Neural progenitor cell (in vitro differentiated cells): Measurements from ENCODE around the gene UBE3A. TPM values are rescaled to one million over a fixed set of nuclear protein-coding genes. Genes with fewer than 3 reads are reported as not detected.

ENCODE experiments used
- DNase-seq: peaks from one replicate; pipeline ENCODE4 v3.0.0-alpha.2; 2016; ENCODE audit warnings: low spot score
- H2AFZ ChIP-seq: fragments of 200-600 bp; sonication (generic); replicated peaks from 2 replicates; pipeline ENCODE4 v1.6.1; 2016; ENCODE audit warnings: antibody characterized with exemption
- H3F3A ChIP-seq: fragments of 200-600 bp; sonication (generic); 2 replicates; pipeline ENCODE4 v1.6.1; 2016; ENCODE audit warnings: antibody characterized with exemption, low read depth
- H3K27ac ChIP-seq: fragments of 200-600 bp; sonication (generic); 2 replicates; pipeline ENCODE4 v1.5.1; 2016; ENCODE audit warnings: mild to moderate bottlenecking
- H3K27me3 ChIP-seq: fragments of 200-600 bp; sonication (generic); 2 replicates; pipeline ENCODE4 v1.6.1; 2016; ENCODE audit warnings: mild to moderate bottlenecking, moderate library complexity
- H3K36me3 ChIP-seq: fragments of 200-600 bp; sonication (generic); 2 replicates; pipeline ENCODE4 v1.5.1; 2016
- H3K4me1 ChIP-seq: fragments of 200-600 bp; sonication (generic); 2 replicates; pipeline ENCODE4 v1.6.1; 2016; ENCODE audit warnings: mixed run types
- H3K4me2 ChIP-seq: fragments of 200-600 bp; sonication (generic); 2 replicates; pipeline ENCODE4 v1.6.1; 2016
- H3K4me3 ChIP-seq: fragments of 200-600 bp; sonication (generic); 2 replicates; pipeline ENCODE4 v1.5.1; 2016
- H3K79me2 ChIP-seq: fragments of 200-600 bp; sonication (generic); 2 replicates; pipeline ENCODE4 v1.6.1; 2016; ENCODE audit warnings: low read depth
- H3K9ac ChIP-seq: fragments of 200-600 bp; sonication (generic); 2 replicates; pipeline ENCODE4 v1.6.1; 2016
- H3K9me3 ChIP-seq: fragments of 200-600 bp; sonication (generic); 2 replicates; pipeline ENCODE4 v1.5.1; 2016; ENCODE audit warnings: low read depth
- H4K20me1 ChIP-seq: fragments of 200-600 bp; sonication (generic); 2 replicates; pipeline ENCODE4 v1.6.1; 2016; ENCODE audit warnings: low read depth
- H3K27ac Mint-ChIP-seq: 3 replicates; pipeline ENCODE4 v1.8.0; 2021; ENCODE audit warnings: mixed read lengths
- H3K27me3 Mint-ChIP-seq: 2 replicates; pipeline ENCODE4 v1.8.0; 2022; ENCODE audit warnings: low read depth, mild to moderate bottlenecking, inconsistent platforms, moderate library complexity, mixed read lengths; ENCODE audit not compliant: insufficient read depth
- H3K36me3 Mint-ChIP-seq: 3 replicates; pipeline ENCODE4 v1.8.0; 2021; ENCODE audit warnings: mixed read lengths
- H3K4me1 Mint-ChIP-seq: 3 replicates; pipeline ENCODE4 v1.8.0; 2021; ENCODE audit warnings: mixed read lengths
- H3K4me3 Mint-ChIP-seq: 3 replicates; pipeline ENCODE4 v1.8.0; 2021; ENCODE audit warnings: mild to moderate bottlenecking, moderate library complexity, mixed read lengths
- H3K9me3 Mint-ChIP-seq: 3 replicates; pipeline ENCODE4 v1.8.0; 2020; ENCODE audit warnings: mixed read lengths
- CTCF ChIP-seq: fragments of 200-600 bp; sonication (generic); IDR thresholded peaks from 2 replicates; pipeline ENCODE4 v1.5.1; 2017; ENCODE audit warnings: antibody characterized with exemption, mild to moderate bottlenecking
- EZH2 ChIP-seq: fragments of 200-600 bp; sonication (generic); IDR thresholded peaks from 2 replicates; pipeline ENCODE4 v1.6.1; 2017; ENCODE audit warnings: antibody characterized with exemption, mild to moderate bottlenecking, moderate library complexity
- EZH2phosphoT487 ChIP-seq: fragments of 200-600 bp; sonication (generic); IDR thresholded peaks from 2 replicates; pipeline ENCODE4 v1.6.1; 2017; ENCODE audit warnings: antibody characterized with exemption
- total RNA-seq: library from RNA; depleted of rRNA; stranded (reverse); fragments of >200 nt; gene quantifications from 2 replicates; pipeline ENCODE4 v1.2.3, GENCODE V29; 2015; ENCODE audit warnings: low replicate concordance

The UBE3A gene
- total RNA-seq, 1 donor from 2014 or later: 117 TPM

- Mint-ChIP-seq H3K36me3 (peaks cover 56% of the 10 kb centered on the region), H3K9me3 (peaks cover 29% of the 10 kb centered on the region), H3K4me3 (no peak overlapping the region), H3K27ac (no peak overlapping the region), H3K27me3 (no peaks in the 10 kb centered on the region), H3K4me1 (peaks cover 2% of the 10 kb centered on the region)
- peaks cover 99% of the 10 kb centered on the region for H3K79me2 ChIP-seq
- H3K4me3 ChIP-seq: no peak overlapping the region
- peaks cover 10% of the 10 kb centered on the region for H3K36me3 ChIP-seq
- H3K27me3 ChIP-seq: no peaks in the 10 kb centered on the region
- no peaks in the 10 kb centered on the region for H3K9me3 ChIP-seq
- no peak for DNase-seq
- H3K4me1 ChIP-seq: no peaks in the 10 kb centered on the region
- no peak overlapping the region for H3K9ac ChIP-seq
- no peak overlapping the region for H2AFZ ChIP-seq
- no peak overlapping the region for H3K4me2 ChIP-seq
- TF ChIP-seq EZH2 (no peak), EZH2phosphoT487 (no peak), CTCF (no peak)
- no peaks in the 10 kb centered on the region for H3F3A ChIP-seq
- H4K20me1 ChIP-seq: peaks cover 29% of the 10 kb centered on the region
- no peak overlapping the region for H3K27ac ChIP-seq
These were observed 46.7 kb downstream of the UBE3A start for GRCh38 chr15:25391971-25392721.

DNA sequence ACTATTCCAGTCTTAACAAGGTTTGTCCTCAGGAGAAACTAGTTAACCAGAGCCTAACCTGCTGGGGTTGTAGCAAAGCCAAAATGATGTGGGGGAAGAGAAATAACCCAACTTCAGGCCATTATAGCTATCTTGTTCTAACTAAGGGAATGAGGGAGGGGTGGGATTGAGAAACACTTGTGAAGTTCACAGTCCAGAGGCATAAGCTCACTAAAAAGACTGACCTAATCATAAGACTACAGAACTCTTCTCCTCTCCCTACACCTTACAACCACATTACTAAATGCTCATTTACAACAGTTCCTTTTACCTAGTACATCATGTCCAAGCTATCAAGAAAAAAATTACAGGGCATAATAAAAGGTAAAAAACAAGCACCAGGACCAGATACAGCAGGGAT lies 52.8 kb downstream of the UBE3A start:
- peaks cover 79% of the 10 kb centered on the region for H3K9me3 Mint-ChIP-seq
- no peak overlapping the region for H3K4me3 Mint-ChIP-seq
- TF ChIP-seq EZH2 (no peak), EZH2phosphoT487 (no peak), CTCF (no peak)
- H3K36me3 ChIP-seq: peaks cover 23% of the 10 kb centered on the region
- no peak overlapping the region for H2AFZ ChIP-seq
- H3F3A ChIP-seq: no peaks in the 10 kb centered on the region
- H3K27ac Mint-ChIP-seq: no peak overlapping the region
- no peaks in the 10 kb centered on the region for H3K27me3 Mint-ChIP-seq
- H3K36me3 Mint-ChIP-seq: peaks cover 79% of the 10 kb centered on the region
- H3K27me3 ChIP-seq: no peaks in the 10 kb centered on the region
- no peak overlapping the region for H3K27ac ChIP-seq
- H3K9ac ChIP-seq: no peak overlapping the region
- H3K4me3 ChIP-seq: no peak overlapping the region
- H3K4me2 ChIP-seq: no peak overlapping the region
- H3K4me1 Mint-ChIP-seq: no peaks in the 10 kb centered on the region
- peaks cover 5% of the 10 kb centered on the region for H4K20me1 ChIP-seq
- H3K9me3 ChIP-seq: peaks cover 9% of the 10 kb centered on the region
- no peak for DNase-seq
- H3K4me1 ChIP-seq: no peaks in the 10 kb centered on the region
- peaks cover 100% of the 10 kb centered on the region for H3K79me2 ChIP-seq

GRCh38 chr15:25381579-25381978 lies 57.2 kb downstream of the UBE3A start:
- no peaks in the 10 kb centered on the region for H3K27me3 ChIP-seq
- Mint-ChIP-seq H3K9me3 (peaks cover 63% of the 10 kb centered on the region), H3K27ac (no peak overlapping the region), H3K4me3 (no peak overlapping the region), H3K4me1 (no peaks in the 10 kb centered on the region), H3K27me3 (peaks cover 2% of the 10 kb centered on the region), H3K36me3 (peaks cover 85% of the 10 kb centered on the region)
- H4K20me1 ChIP-seq: peaks cover 15% of the 10 kb centered on the region
- H3K9ac ChIP-seq: no peak overlapping the region
- H3K79me2 ChIP-seq: peaks cover 100% of the 10 kb centered on the region
- H3K27ac ChIP-seq: no peak overlapping the region
- H3K9me3 ChIP-seq: peaks cover 9% of the 10 kb centered on the region
- H3K4me1 ChIP-seq: no peaks in the 10 kb centered on the region
- no peak overlapping the region for H3K4me3 ChIP-seq
- no peak overlapping the region for H2AFZ ChIP-seq
- H3K36me3 ChIP-seq: peaks cover 13% of the 10 kb centered on the region
- no peaks in the 10 kb centered on the region for H3F3A ChIP-seq
- no peak for TF ChIP-seq CTCF
- DNase-seq: no peak
- no peak overlapping the region for H3K4me2 ChIP-seq
